Tibial nerve (tissue), 4 donors: ENCODE data around the gene CYP19A1. TPM values are rescaled to one million over a fixed set of nuclear protein-coding genes. Genes with fewer than 3 reads are reported as not detected.

Experiments used
- DNase-seq, 2 donors: peaks; one replicate each; pipeline ENCODE4 v3.0.0-alpha.2; 2019; ENCODE audit warnings: low spot score in 2 of 2
- H3K27ac ChIP-seq, 4 donors: fragments of 200-600 bp; sonication (generic) in 3 of 4; one replicate each; pipeline ENCODE4 v1.5.1; 2017 to 2019; ENCODE audit warnings: mild to moderate bottlenecking in 1 of 4
- H3K27me3 ChIP-seq, 2 donors: fragments of 200-600 bp; sonication (generic) in 1 of 2; one replicate each; pipeline versions ENCODE4 v1.5.1 to v1.6.0; 2017 to 2019
- H3K36me3 ChIP-seq, 3 donors: fragments of 200-600 bp; sonication (generic); one replicate each; pipeline ENCODE4 v1.5.1; 2018 to 2019
- H3K4me1 ChIP-seq, 4 donors: fragments of 200-600 bp; sonication (generic) in 3 of 4; one replicate each; pipeline ENCODE4 v1.5.1; 2017 to 2019
- H3K4me3 ChIP-seq, 4 donors: fragments of 200-600 bp; sonication (generic) in 3 of 4; one replicate each; pipeline ENCODE4 v1.5.1; 2017 to 2019; ENCODE audit warnings: mild to moderate bottlenecking in 1 of 4, moderate library complexity in 1 of 4
- H3K9me3 ChIP-seq, 4 donors: fragments of 200-600 bp; sonication (generic) in 3 of 4; one replicate each; pipeline ENCODE4 v1.5.1; 2017 to 2019
- CTCF ChIP-seq, 5 experiments: fragments of 200-600 bp in 3 of 5; fragments of 450-650 bp in 2 of 5; sonication (generic) in 3 of 5; IDR thresholded peaks; one replicate each; pipeline ENCODE4 v1.5.1; 2016 to 2019; ENCODE audit warnings: antibody characterized with exemption in 5 of 5, mild to moderate bottlenecking in 3 of 5, moderate library complexity in 2 of 5
- EP300 ChIP-seq, 2 donors: sonication (generic); formaldehyde crosslinking; IDR thresholded peaks; one replicate each; pipeline ENCODE4 v1.6.1; 2017; ENCODE audit warnings: antibody characterized with exemption in 2 of 2, mild to moderate bottlenecking in 1 of 2
- POLR2A ChIP-seq, 2 donors: fragments of 450-650 bp; IDR thresholded peaks; one replicate each; pipeline ENCODE4 v1.6.1; 2017; ENCODE audit warnings: antibody characterized with exemption in 2 of 2, mild to moderate bottlenecking in 2 of 2, moderate library complexity in 2 of 2
- WGBS, 2 donors: methylation state at CpG; one replicate each; pipeline ENCODE4 v1.1.5; 2018; 5-methylcytosine and 5-hydroxymethylcytosine counted together
- total RNA-seq, 4 donors: library from RNA; depleted of rRNA; stranded (reverse); fragments of >200 nt; gene quantifications; one replicate each; pipeline ENCODE4 v1.1.0, GENCODE V29; 2016

Gene CYP19A1
- total RNA-seq, 4 donors from 2014 or later = 6.3 to 124 (median 15.6) TPM

GRCh38 chr15:51315726-51316125 lies 22.7 kb downstream of the CYP19A1 start:
- H3K36me3 ChIP-seq = no peaks in the 10 kb centered on the region
- peaks cover 0 to 55% (median 3%) of the 10 kb centered on the region in 4 donors for H3K4me1 ChIP-seq
- WGBS, 2 donors = 84 to 90% methylated on average over 7 of the region's 7 CpGs
- no peaks in the 10 kb centered on the region for H3K9me3 ChIP-seq
- H3K4me3 ChIP-seq = no peak overlapping the region
- H3K27ac ChIP-seq = no peak overlapping the region
- no peaks in the 10 kb centered on the region for H3K27me3 ChIP-seq
- TF ChIP-seq POLR2A (IDR thresholded peaks at IDR 0.05) (no peak), EP300 (IDR thresholded peaks at IDR 0.05) (no peak), CTCF (IDR thresholded peaks at IDR 0.05) (no peak)
- no peak for DNase-seq

GRCh38 chr15:51314391-51315337 lies 23.7 kb downstream of the CYP19A1 start:
- peak in 1 of 2 donors; percentile 30 for DNase-seq
- Histone ChIP-seq H3K9me3 (no peaks in the 10 kb centered on the region), H3K4me3 (no peak overlapping the region), H3K4me1 (peaks cover 0 to 63% (median 3%) of the 10 kb centered on the region in 4 donors), H3K27ac (peak overlapping the region in 2 of 4 donors; percentile 47 to 66), H3K36me3 (no peaks in the 10 kb centered on the region), H3K27me3 (no peaks in the 10 kb centered on the region)
- TF ChIP-seq EP300 (IDR thresholded peaks at IDR 0.05) (peak in 1 of 2 donors; percentile 17), CTCF (IDR thresholded peaks at IDR 0.05) (no peak), POLR2A (IDR thresholded peaks at IDR 0.05) (no peak)
- 77 to 81% methylated on average over 10 of the region's 10 CpGs for WGBS, 2 donors

- DNase-seq = no peak
- no peak overlapping the region for H3K4me3 ChIP-seq
- no peaks in the 10 kb centered on the region for H3K36me3 ChIP-seq
- H3K4me1 ChIP-seq = peaks cover 0 to 55% (median 3%) of the 10 kb centered on the region in 4 donors
- TF ChIP-seq POLR2A (IDR thresholded peaks at IDR 0.05) = no peak
- TF ChIP-seq CTCF (IDR thresholded peaks at IDR 0.05) = no peak
- TF ChIP-seq EP300 (IDR thresholded peaks at IDR 0.05) = no peak
- no peaks in the 10 kb centered on the region for H3K27me3 ChIP-seq
- H3K9me3 ChIP-seq = no peaks in the 10 kb centered on the region
- peak overlapping the region in 2 of 4 donors; percentile 47 to 66 for H3K27ac ChIP-seq
- 94% methylated on average over 10 of the region's 10 CpGs for WGBS, 2 donors
These were observed 24.6 kb downstream of the CYP19A1 start for GRCh38 chr15:51313644-51314280.

- peaks cover 0 to 48% (median 3%) of the 10 kb centered on the region in 4 donors for H3K4me1 ChIP-seq
- no peaks in the 10 kb centered on the region for H3K27me3 ChIP-seq
- no peak for DNase-seq
- H3K36me3 ChIP-seq = no peaks in the 10 kb centered on the region
- H3K27ac ChIP-seq = peak overlapping the region in 2 of 4 donors; percentile 41 to 47
- TF ChIP-seq CTCF (IDR thresholded peaks at IDR 0.05) (no peak), POLR2A (IDR thresholded peaks at IDR 0.05) (no peak), EP300 (IDR thresholded peaks at IDR 0.05) (no peak)
- H3K9me3 ChIP-seq = no peaks in the 10 kb centered on the region
- H3K4me3 ChIP-seq = no peak overlapping the region
These were observed 25.4 kb downstream of the CYP19A1 start for GRCh38 chr15:51313074-51313393.
